Measurements from ENCODE around the gene FAM98B. TPM values are rescaled to one million over a fixed set of nuclear protein-coding genes. Genes with fewer than 3 reads are reported as not detected.

FAM98B gene
- total and polyA plus RNA-seq, 9 of the 15 experiments (the other 6 are each of a cell fraction or from before 2014, with no cell fraction given) = 3.1 to 42.0 (median 9.4) TPM

- TF ChIP-seq GTF3C2 (IDR thresholded peaks at IDR 0.05; ENCODE audit: borderline replicate concordance, extremely low read depth, insufficient read length) = no peak
- peak; percentile 96 for TF ChIP-seq POLR2A (conservative IDR thresholded peaks at IDR 0.05)
- TF ChIP-seq ZNF324 (CRISPR knock-in tag; IDR thresholded peaks at IDR 0.05) = no peak
- no peak for TF ChIP-seq BACH1 (tag; IDR thresholded peaks at IDR 0.05)
- TF ChIP-seq ATF2 (CRISPR knock-in tag; IDR thresholded peaks at IDR 0.05) = no peak
- TF ChIP-seq ZNF75A (CRISPR knock-in tag; IDR thresholded peaks at IDR 0.05) = no peak
- TF ChIP-seq REST (IDR thresholded peaks at IDR 0.05; ENCODE audit: borderline replicate concordance) = no peak
- peak; percentile 29; the same call in 1 of the 2 replicates for TF ChIP-seq REST (CRISPR knock-in tag; IDR thresholded peaks at IDR 0.05; ENCODE audit: low read depth)
- 0 out of 4 replicates have a peak, but pooled peaks of 1 of the 2 experiments have one; percentile 35 for TF ChIP-seq ETV6 (IDR thresholded peaks at IDR 0.05; ENCODE audit: borderline replicate concordance in 1 of 2, low read depth in 2 of 2, low read length in 1 of 2)
- TF ChIP-seq ETV6 (CRISPR knock-in tag; IDR thresholded peaks at IDR 0.05; ENCODE audit: borderline replicate concordance) = no peak
- no peak for TF ChIP-seq SRSF9 (IDR thresholded peaks at IDR 0.05; ENCODE audit: borderline replicate concordance, low read depth, low read length)
- TF ChIP-seq ATF7 (IDR thresholded peaks at IDR 0.05) = peak; percentile 72
- no peak; a peak in 2 of 6 replicates for TF ChIP-seq CTCF (IDR thresholded peaks at IDR 0.05 in 2 of 3, conservative IDR thresholded peaks at IDR 0.05 in 1 of 3; ENCODE audit: insufficient read depth in 2 of 3, low read depth in 1 of 3, low read length in 3 of 3)
These were observed at the start of gene FAM98B (continued) for GRCh38 chr15:38453971-38454695.
